HepG2 (cell line): ENCODE measurements around the gene TLN1.

Experiments used
- BHLHE40 ChIP-seq: IDR thresholded peaks from 2 replicates; pipeline ENCODE4 v1.6.1; 2011; ENCODE audit warnings: low read length, improper control_type of control experiment
- CHD4 ChIP-seq: fragments of 200-600 bp; sonication (generic); IDR thresholded peaks from 2 replicates; pipeline ENCODE4 v1.7.0; 2017; ENCODE audit warnings: mild to moderate bottlenecking, low read length, borderline replicate concordance
- MIER3 ChIP-seq: IDR thresholded peaks from 2 replicates; pipeline ENCODE4 v1.6.1; 2016; ENCODE audit warnings: missing compliant biosample characterization, borderline replicate concordance
- NR1H2 ChIP-seq: sonication (generic); formaldehyde crosslinking; IDR thresholded peaks from 2 replicates; pipeline ENCODE4 v1.8.1; 2022; ENCODE audit warnings: low read depth, missing genetic modification reagents, borderline replicate concordance
- ZNF577 ChIP-seq: sonication (generic); formaldehyde crosslinking; IDR thresholded peaks from 2 replicates; pipeline ENCODE4 v1.4.0; 2020; ENCODE audit warnings: mild to moderate bottlenecking, low read depth, missing genetic modification reagents, borderline replicate concordance
- TF ChIP-seq, protein P1 (sequence below): sonication (generic); formaldehyde crosslinking; IDR thresholded peaks from 2 replicates; pipeline ENCODE4 v1.4.0; 2020; ENCODE audit warnings: missing genetic modification reagents
- TF ChIP-seq, protein P2 (sequence below): sonication (generic); formaldehyde crosslinking; IDR thresholded peaks from 2 replicates; pipeline ENCODE4 v1.4.0; 2020; ENCODE audit warnings: missing genetic modification reagents
- TF ChIP-seq, protein P3 (sequence below): IDR thresholded peaks from 2 replicates; pipeline ENCODE4 v1.6.1; 2016; ENCODE audit warnings: missing compliant biosample characterization, missing genetic modification reagents, borderline replicate concordance
- TF ChIP-seq, protein P4 (sequence below): sonication (generic); formaldehyde crosslinking; IDR thresholded peaks from 2 replicates; pipeline ENCODE4 v1.5.0; 2020; ENCODE audit warnings: mild to moderate bottlenecking, missing genetic modification reagents
- TF ChIP-seq, protein P5 (sequence below): fragments of 450-650 bp; IDR thresholded peaks from 2 replicates; pipeline ENCODE4 v1.6.1; 2017; ENCODE audit warnings: mild to moderate bottlenecking

DNA sequence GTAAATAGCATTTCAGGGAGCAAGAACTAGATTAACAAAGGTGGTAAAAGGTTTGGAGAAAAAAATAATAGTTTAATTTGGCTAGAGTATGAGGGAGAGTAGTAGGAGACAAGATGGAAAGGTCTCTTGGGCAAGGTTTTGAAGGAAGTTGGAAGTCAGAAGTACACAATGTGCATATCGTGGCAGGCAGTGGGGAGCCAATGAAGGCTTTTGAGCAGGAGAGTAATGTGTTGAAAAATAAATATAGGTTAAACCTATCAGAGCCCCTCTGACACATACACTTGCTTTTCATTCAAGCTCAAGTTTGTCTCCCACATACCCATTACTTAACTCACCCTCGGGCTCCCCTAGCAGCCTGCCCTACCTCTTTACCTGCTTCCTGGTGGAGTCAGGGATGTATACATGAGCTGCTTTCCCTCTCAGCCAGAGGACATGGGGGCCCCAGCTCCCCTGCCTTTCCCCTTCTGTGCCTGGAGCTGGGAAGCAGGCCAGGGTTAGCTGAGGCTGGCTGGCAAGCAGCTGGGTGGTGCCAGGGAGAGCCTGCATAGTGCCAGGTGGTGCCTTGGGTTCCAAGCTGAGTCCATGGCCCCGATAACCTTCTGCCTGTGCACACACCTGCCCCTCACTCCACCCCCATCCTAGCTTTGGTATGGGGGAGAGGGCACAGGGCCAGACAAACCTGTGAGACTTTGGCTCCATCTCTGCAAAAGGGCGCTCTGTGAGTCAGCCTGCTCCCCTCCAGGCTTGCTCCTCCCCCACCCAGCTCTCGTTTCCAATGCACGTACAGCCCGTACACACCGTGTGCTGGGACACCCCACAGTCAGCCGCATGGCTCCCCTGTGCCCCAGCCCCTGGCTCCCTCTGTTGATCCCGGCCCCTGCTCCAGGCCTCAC, 58.6 kb downstream of the TLN1 start, which contains the start of gene CA9:
- TF ChIP-seq BHLHE40: no peak
- TF ChIP-seq, protein P1, sequence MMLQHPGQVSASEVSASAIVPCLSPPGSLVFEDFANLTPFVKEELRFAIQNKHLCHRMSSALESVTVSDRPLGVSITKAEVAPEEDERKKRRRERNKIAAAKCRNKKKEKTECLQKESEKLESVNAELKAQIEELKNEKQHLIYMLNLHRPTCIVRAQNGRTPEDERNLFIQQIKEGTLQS (CRISPR knock-in tag): no peak
- TF ChIP-seq CHD4: no peak
- TF ChIP-seq ZNF577 (CRISPR knock-in tag): no peak
- TF ChIP-seq, protein P2, sequence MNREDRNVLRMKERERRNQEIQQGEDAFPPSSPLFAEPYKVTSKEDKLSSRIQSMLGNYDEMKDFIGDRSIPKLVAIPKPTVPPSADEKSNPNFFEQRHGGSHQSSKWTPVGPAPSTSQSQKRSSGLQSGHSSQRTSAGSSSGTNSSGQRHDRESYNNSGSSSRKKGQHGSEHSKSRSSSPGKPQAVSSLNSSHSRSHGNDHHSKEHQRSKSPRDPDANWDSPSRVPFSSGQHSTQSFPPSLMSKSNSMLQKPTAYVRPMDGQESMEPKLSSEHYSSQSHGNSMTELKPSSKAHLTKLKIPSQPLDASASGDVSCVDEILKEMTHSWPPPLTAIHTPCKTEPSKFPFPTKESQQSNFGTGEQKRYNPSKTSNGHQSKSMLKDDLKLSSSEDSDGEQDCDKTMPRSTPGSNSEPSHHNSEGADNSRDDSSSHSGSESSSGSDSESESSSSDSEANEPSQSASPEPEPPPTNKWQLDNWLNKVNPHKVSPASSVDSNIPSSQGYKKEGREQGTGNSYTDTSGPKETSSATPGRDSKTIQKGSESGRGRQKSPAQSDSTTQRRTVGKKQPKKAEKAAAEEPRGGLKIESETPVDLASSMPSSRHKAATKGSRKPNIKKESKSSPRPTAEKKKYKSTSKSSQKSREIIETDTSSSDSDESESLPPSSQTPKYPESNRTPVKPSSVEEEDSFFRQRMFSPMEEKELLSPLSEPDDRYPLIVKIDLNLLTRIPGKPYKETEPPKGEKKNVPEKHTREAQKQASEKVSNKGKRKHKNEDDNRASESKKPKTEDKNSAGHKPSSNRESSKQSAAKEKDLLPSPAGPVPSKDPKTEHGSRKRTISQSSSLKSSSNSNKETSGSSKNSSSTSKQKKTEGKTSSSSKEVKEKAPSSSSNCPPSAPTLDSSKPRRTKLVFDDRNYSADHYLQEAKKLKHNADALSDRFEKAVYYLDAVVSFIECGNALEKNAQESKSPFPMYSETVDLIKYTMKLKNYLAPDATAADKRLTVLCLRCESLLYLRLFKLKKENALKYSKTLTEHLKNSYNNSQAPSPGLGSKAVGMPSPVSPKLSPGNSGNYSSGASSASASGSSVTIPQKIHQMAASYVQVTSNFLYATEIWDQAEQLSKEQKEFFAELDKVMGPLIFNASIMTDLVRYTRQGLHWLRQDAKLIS (CRISPR knock-in tag): no peak
- TF ChIP-seq, protein P3, sequence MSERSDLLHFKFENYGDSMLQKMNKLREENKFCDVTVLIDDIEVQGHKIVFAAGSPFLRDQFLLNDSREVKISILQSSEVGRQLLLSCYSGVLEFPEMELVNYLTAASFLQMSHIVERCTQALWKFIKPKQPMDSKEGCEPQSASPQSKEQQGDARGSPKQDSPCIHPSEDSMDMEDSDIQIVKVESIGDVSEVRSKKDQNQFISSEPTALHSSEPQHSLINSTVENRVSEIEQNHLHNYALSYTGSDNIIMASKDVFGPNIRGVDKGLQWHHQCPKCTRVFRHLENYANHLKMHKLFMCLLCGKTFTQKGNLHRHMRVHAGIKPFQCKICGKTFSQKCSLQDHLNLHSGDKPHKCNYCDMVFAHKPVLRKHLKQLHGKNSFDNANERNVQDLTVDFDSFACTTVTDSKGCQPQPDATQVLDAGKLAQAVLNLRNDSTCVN (CRISPR knock-in tag): no peak
- TF ChIP-seq MIER3: no peak
- TF ChIP-seq, protein P4, sequence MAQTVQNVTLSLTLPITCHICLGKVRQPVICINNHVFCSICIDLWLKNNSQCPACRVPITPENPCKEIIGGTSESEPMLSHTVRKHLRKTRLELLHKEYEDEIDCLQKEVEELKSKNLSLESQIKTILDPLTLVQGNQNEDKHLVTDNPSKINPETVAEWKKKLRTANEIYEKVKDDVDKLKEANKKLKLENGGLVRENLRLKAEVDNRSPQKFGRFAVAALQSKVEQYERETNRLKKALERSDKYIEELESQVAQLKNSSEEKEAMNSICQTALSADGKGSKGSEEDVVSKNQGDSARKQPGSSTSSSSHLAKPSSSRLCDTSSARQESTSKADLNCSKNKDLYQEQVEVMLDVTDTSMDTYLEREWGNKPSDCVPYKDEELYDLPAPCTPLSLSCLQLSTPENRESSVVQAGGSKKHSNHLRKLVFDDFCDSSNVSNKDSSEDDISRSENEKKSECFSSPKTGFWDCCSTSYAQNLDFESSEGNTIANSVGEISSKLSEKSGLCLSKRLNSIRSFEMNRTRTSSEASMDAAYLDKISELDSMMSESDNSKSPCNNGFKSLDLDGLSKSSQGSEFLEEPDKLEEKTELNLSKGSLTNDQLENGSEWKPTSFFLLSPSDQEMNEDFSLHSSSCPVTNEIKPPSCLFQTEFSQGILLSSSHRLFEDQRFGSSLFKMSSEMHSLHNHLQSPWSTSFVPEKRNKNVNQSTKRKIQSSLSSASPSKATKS (CRISPR knock-in tag): no peak
- TF ChIP-seq, protein P5, sequence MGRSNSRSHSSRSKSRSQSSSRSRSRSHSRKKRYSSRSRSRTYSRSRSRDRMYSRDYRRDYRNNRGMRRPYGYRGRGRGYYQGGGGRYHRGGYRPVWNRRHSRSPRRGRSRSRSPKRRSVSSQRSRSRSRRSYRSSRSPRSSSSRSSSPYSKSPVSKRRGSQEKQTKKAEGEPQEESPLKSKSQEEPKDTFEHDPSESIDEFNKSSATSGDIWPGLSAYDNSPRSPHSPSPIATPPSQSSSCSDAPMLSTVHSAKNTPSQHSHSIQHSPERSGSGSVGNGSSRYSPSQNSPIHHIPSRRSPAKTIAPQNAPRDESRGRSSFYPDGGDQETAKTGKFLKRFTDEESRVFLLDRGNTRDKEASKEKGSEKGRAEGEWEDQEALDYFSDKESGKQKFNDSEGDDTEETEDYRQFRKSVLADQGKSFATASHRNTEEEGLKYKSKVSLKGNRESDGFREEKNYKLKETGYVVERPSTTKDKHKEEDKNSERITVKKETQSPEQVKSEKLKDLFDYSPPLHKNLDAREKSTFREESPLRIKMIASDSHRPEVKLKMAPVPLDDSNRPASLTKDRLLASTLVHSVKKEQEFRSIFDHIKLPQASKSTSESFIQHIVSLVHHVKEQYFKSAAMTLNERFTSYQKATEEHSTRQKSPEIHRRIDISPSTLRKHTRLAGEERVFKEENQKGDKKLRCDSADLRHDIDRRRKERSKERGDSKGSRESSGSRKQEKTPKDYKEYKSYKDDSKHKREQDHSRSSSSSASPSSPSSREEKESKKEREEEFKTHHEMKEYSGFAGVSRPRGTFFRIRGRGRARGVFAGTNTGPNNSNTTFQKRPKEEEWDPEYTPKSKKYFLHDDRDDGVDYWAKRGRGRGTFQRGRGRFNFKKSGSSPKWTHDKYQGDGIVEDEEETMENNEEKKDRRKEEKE: no peak
- TF ChIP-seq NR1H2: no peak
